SK-N-SH (cell line): ENCODE measurements around the gene ASTN2.

Experiments
- CTCF ChIP-seq: fragments of 200-600 bp; sonication (generic); IDR thresholded peaks from 2 replicates; pipeline ENCODE4 v1.6.1; 2017; ENCODE audit warnings: antibody characterized with exemption, mild to moderate bottlenecking, moderate library complexity
- ELF1 ChIP-seq: IDR thresholded peaks from 2 replicates; pipeline ENCODE4 v1.4.0; 2012
- EP300 ChIP-seq, 2 experiments: IDR thresholded peaks; 2 replicates each; pipeline versions ENCODE4 v1.4.0 to v1.6.1; 2012; ENCODE audit warnings: borderline replicate concordance in 1 of 2, low read depth in 1 of 2, low read length in 1 of 2
- MAX ChIP-seq: IDR thresholded peaks from 2 replicates; pipeline ENCODE4 v1.4.0; 2012; ENCODE audit warnings: low read depth
- MXI1 ChIP-seq: IDR thresholded peaks from 2 replicates; pipeline ENCODE4 v1.6.1; 2012; ENCODE audit warnings: mild to moderate bottlenecking, low read depth, low read length, improper control_type of control experiment
- NFIC ChIP-seq: IDR thresholded peaks from 2 replicates; pipeline ENCODE4 v1.4.0; 2012; ENCODE audit warnings: borderline replicate concordance
- PBX3 ChIP-seq: IDR thresholded peaks from 2 replicates; pipeline ENCODE4; 2012
- POLR2AphosphoS5 ChIP-seq: IDR thresholded peaks from 2 replicates; pipeline ENCODE4 v1.6.1; 2012; ENCODE audit warnings: low read depth, low read length
- REST ChIP-seq: IDR thresholded peaks from 2 replicates; pipeline ENCODE4 v1.6.1; 2012; ENCODE audit warnings: mild to moderate bottlenecking, low read depth, low read length, moderate library complexity
- TAF1 ChIP-seq: IDR thresholded peaks from 2 replicates; pipeline ENCODE4 v1.6.1; 2012; ENCODE audit warnings: low read depth, mild to moderate bottlenecking, low read length, moderate library complexity, borderline replicate concordance
- YY1 ChIP-seq: IDR thresholded peaks from 2 replicates; pipeline ENCODE4 v1.4.0; 2012; ENCODE audit warnings: low read depth, mild to moderate bottlenecking

- TF ChIP-seq CTCF (no peak), EP300 (IDR thresholded peaks at IDR 0.05; ENCODE audit: borderline replicate concordance in 1 of 2, low read depth in 1 of 2, low read length in 1 of 2) (no peak), NFIC (no peak), ELF1 (no peak), MXI1 (no peak), REST (no peak), MAX (no peak), POLR2AphosphoS5 (no peak), PBX3 (no peak), TAF1 (no peak), YY1 (no peak)
These were observed 263.1 kb downstream of the ASTN2 start for GRCh38 chr9:117151716-117152115.
